22Rv1 (cell line): ENCODE results near the gene GSTP1.
A peak's percentile ranks its signal among the peaks of the same experiment; 100 is the strongest.
"Not testable (repeated sequence)": the region's sequence is repeated elsewhere in the genome, so short reads cannot be mapped to it uniquely, and the experiment has no call there.

Experiments used
- H3K27ac ChIP-seq: fragments of 450-650 bp; 2 replicates; pipeline ENCODE4 v1.5.1; 2017
- ZFX ChIP-seq: fragments of 450-650 bp; IDR thresholded peaks from 2 replicates; pipeline ENCODE4 v1.6.1; 2017; ENCODE audit warnings: antibody characterized with exemption, borderline replicate concordance
- TF ChIP-seq, protein P1 (sequence below): fragments of 450-650 bp; IDR thresholded peaks from 2 replicates; pipeline ENCODE4 v1.5.1; 2017; ENCODE audit warnings: mild to moderate bottlenecking

The GSTP1 gene

DNA sequence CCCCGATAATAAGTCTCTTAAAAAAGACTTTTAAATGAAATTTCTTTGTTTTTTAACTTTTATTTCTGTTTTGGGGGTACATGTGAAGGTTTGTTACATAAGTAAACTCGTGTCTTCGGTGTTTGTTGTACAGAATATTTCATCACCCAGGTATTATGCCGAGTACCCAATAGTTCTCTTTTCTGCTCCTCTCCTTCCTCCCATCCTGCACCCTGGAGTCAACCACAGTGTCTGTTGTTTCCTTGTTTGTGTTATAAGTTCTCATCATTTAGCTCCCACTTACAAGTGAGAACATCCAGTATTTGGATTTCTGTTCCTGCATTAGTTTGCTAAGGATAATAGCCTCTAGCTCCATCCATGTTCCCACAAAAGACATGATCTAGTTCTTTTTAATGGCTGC is 1.6 kb upstream of the GSTP1 start:
- peak overlapping the region; percentile 81 for H3K27ac ChIP-seq

DNA sequence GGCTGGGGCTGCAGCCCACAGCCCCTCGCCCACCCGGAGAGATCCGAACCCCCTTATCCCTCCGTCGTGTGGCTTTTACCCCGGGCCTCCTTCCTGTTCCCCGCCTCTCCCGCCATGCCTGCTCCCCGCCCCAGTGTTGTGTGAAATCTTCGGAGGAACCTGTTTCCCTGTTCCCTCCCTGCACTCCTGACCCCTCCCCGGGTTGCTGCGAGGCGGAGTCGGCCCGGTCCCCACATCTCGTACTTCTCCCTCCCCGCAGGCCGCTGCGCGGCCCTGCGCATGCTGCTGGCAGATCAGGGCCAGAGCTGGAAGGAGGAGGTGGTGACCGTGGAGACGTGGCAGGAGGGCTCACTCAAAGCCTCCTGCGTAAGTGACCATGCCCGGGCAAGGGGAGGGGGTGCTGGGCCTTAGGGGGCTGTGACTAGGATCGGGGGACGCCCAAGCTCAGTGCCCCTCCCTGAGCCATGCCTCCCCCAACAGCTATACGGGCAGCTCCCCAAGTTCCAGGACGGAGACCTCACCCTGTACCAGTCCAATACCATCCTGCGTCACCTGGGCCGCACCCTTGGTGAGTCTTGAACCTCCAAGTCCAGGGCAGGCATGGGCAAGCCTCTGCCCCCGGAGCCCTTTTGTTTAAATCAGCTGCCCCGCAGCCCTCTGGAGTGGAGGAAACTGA is 731 bp downstream of the GSTP1 start:
- no peak overlapping the region for H3K27ac ChIP-seq
- TF ChIP-seq, protein P1, sequence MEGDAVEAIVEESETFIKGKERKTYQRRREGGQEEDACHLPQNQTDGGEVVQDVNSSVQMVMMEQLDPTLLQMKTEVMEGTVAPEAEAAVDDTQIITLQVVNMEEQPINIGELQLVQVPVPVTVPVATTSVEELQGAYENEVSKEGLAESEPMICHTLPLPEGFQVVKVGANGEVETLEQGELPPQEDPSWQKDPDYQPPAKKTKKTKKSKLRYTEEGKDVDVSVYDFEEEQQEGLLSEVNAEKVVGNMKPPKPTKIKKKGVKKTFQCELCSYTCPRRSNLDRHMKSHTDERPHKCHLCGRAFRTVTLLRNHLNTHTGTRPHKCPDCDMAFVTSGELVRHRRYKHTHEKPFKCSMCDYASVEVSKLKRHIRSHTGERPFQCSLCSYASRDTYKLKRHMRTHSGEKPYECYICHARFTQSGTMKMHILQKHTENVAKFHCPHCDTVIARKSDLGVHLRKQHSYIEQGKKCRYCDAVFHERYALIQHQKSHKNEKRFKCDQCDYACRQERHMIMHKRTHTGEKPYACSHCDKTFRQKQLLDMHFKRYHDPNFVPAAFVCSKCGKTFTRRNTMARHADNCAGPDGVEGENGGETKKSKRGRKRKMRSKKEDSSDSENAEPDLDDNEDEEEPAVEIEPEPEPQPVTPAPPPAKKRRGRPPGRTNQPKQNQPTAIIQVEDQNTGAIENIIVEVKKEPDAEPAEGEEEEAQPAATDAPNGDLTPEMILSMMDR: no peak
- TF ChIP-seq ZFX: no peak

More for the DNA sequence above, 1.6 kb upstream of the GSTP1 start:
- TF ChIP-seq ZFX: no peak
- TF ChIP-seq, protein P1: no peak

DNA sequence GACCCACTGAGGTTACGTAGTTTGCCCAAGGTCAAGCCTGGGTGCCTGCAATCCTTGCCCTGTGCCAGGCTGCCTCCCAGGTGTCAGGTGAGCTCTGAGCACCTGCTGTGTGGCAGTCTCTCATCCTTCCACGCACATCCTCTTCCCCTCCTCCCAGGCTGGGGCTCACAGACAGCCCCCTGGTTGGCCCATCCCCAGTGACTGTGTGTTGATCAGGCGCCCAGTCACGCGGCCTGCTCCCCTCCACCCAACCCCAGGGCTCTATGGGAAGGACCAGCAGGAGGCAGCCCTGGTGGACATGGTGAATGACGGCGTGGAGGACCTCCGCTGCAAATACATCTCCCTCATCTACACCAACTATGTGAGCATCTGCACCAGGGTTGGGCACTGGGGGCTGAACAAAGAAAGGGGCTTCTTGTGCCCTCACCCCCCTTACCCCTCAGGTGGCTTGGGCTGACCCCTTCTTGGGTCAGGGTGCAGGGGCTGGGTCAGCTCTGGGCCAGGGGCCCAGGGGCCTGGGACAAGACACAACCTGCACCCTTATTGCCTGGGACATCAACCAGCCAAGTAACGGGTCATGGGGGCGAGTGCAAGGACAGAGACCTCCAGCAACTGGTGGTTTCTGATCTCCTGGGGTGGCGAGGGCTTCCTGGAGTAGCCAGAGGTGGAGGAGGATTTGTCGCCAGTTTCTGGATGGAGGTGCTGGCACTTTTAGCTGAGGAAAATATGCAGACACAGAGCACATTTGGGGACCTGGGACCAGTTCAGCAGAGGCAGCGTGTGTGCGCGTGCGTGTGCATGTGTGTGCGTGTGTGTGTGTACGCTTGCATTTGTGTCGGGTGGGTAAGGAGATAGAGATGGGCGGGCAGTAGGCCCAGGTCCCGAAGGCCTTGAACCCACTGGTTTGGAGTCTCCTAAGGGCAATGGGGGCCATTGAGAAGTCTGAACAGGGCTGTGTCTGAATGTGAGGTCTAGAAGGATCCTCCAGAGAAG is 1.6 kb downstream of the GSTP1 start:
- TF ChIP-seq, protein P1: no peak
- TF ChIP-seq ZFX: no peak
- H3K27ac ChIP-seq: no peak overlapping the region

DNA sequence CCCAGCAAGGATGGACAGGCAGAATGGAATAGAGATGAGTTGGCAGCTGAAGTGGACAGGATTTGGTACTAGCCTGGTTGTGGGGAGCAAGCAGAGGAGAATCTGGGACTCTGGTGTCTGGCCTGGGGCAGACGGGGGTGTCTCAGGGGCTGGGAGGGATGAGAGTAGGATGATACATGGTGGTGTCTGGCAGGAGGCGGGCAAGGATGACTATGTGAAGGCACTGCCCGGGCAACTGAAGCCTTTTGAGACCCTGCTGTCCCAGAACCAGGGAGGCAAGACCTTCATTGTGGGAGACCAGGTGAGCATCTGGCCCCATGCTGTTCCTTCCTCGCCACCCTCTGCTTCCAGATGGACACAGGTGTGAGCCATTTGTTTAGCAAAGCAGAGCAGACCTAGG is 2.3 kb downstream of the GSTP1 start:
- H3K27ac ChIP-seq: no peak overlapping the region
- TF ChIP-seq ZFX: no peak
- TF ChIP-seq, protein P1: no peak

DNA sequence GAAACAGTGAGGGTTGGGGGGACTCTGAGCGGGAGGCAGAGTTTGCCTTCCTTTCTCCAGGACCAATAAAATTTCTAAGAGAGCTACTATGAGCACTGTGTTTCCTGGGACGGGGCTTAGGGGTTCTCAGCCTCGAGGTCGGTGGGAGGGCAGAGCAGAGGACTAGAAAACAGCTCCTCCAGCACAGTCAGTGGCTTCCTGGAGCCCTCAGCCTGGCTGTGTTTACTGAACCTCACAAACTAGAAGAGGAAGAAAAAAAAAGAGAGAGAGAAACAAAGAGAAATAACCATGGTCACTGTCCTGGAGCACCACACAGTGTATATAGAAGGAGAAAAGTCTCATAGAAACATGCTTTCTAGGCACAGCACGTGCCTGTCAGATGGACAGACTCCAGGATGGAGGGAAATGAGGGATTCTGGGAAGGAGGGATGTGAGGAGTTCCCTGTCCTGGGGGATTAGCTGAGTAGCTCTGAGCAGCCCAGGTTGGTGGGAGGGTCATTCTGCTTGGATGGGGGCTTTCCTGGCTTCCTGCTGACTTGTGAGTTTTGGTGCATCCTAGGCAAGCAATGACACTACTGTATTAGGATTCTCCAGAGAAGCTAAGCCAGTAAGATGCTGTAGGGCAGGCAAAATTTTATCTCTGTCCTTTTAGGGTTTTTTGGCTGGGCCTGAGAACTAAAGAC is 3.1 kb downstream of the GSTP1 start:
- TF ChIP-seq, protein P1: no peak
- TF ChIP-seq ZFX: no peak
- no peak overlapping the region for H3K27ac ChIP-seq

DNA sequence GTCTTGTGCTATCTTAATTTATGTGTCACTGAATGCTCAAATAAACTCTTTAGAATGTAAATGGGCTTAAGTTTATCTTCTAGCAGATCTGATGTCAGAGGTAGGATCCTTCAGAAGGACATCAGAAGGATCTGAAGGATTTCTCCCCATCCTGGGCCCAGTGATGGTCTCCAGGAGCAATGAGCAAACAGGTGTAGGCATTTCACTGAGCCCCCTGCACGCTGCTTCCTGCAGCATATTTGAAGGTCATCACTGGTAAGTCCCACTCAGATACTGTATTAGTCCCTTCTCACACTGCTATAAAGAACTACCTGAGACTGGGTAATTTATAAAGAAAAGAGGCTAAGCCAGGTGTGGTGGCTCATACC is 4.5 kb downstream of the GSTP1 start:
- H3K27ac ChIP-seq: no peak overlapping the region
- TF ChIP-seq, protein P1: no peak
- TF ChIP-seq ZFX: no peak

DNA sequence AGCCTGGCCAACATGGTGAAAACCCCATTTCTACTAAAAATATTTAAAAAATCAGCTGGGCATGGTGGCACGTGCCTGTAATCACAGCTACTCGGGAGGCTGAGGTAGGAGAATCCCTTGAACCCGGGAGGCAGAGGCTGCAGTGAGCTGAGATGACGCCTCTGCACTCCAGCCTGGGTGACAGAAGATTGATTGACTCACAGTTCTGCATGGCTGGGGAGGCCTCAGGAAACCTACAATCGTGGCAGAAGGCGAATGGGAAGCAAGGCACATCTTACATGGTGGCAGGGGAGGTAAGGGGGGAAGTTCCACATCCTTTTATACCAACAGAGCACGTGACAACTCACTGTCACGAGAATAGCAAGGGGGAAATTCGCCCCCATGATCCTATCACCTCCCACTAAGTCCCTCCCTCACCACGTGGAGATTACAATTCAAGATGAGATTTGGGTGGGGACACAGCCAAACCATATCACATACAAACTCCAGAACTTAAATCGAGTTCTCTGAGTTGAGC is 5.3 kb downstream of the GSTP1 start:
- H3K27ac ChIP-seq: not testable (repeated sequence)
